Measurements from ENCODE around the gene CCL13. TPM values are rescaled to one million over a fixed set of nuclear protein-coding genes. Genes with fewer than 3 reads are reported as not detected.
A peak's percentile ranks its signal among the peaks of the same experiment; 100 is the strongest.

CCL13 gene
- total RNA-seq, 1 donor from 2014 or later = not detected

- no peak for DNase-seq (ENCODE audit: low read depth in 2 of 2)
These were observed 28.7 kb downstream of the CCL13 start for GRCh38 chr17:34384822-34385605.

- DNase-seq (ENCODE audit: low read depth in 2 of 2) = no peak
These were observed 30.0 kb downstream of the CCL13 start for GRCh38 chr17:34386343-34386696.

GRCh38 chr17:34386697-34387550, 30.6 kb downstream of the CCL13 start:
- DNase-seq (ENCODE audit: low read depth in 2 of 2) = peak; percentile 26 to 46

GRCh38 chr17:34387566-34387965, 31.3 kb downstream of the CCL13 start:
- DNase-seq (ENCODE audit: low read depth in 2 of 2) = no peak

GRCh38 chr17:34389126-34389750, 33.0 kb downstream of the CCL13 start:
- DNase-seq (ENCODE audit: low read depth in 2 of 2) = no peak

- no peak for DNase-seq (ENCODE audit: low read depth in 2 of 2)
These were observed 34.4 kb downstream of the CCL13 start for GRCh38 chr17:34390649-34391048.

- no peak for DNase-seq (ENCODE audit: low read depth in 2 of 2)
These were observed 35.0 kb downstream of the CCL13 start for GRCh38 chr17:34391241-34391640.

GRCh38 chr17:34393401-34393800, 37.1 kb downstream of the CCL13 start:
- DNase-seq (ENCODE audit: low read depth in 2 of 2) = no peak

- DNase-seq (ENCODE audit: low read depth in 2 of 2) = no peak
These were observed 41.0 kb downstream of the CCL13 start for GRCh38 chr17:34397265-34397664.

GRCh38 chr17:34398990-34399389, 42.7 kb downstream of the CCL13 start:
- DNase-seq (ENCODE audit: low read depth in 2 of 2) = peak in 1 of 2 donors; percentile 22

- DNase-seq (ENCODE audit: low read depth in 2 of 2) = no peak
These were observed 43.4 kb downstream of the CCL13 start for GRCh38 chr17:34399725-34400124.

GRCh38 chr17:34400301-34400931, 44.1 kb downstream of the CCL13 start:
- no peak for DNase-seq (ENCODE audit: low read depth in 2 of 2)

GRCh38 chr17:34401165-34401564, 44.9 kb downstream of the CCL13 start:
- no peak for DNase-seq (ENCODE audit: low read depth in 2 of 2)

- no peak for DNase-seq (ENCODE audit: low read depth in 2 of 2)
These were observed 46.7 kb downstream of the CCL13 start for GRCh38 chr17:34403006-34403405.

GRCh38 chr17:34406226-34406625, 49.9 kb downstream of the CCL13 start:
- peak in 1 of 2 donors; percentile 51 for DNase-seq (ENCODE audit: low read depth in 2 of 2)

Other genes starting within 250 kb of the CCL13 start
- gene CCL2, start 101.2 kb upstream of the CCL13 start, total RNA-seq = 75.8 and 137 TPM in 2 replicates
- not detected in 2 replicates for gene CCL7, start 86.3 kb upstream of the CCL13 start, total RNA-seq
- gene CCL11, start 70.7 kb upstream of the CCL13 start, total RNA-seq = not detected in 2 replicates
- not detected in 2 replicates for gene CCL8, start 37.0 kb upstream of the CCL13 start, total RNA-seq
- gene CCL1, start 6.8 kb downstream of the CCL13 start, total RNA-seq = not detected in 2 replicates
- gene TMEM132E, start 223.1 kb downstream of the CCL13 start, total RNA-seq = not detected in 2 replicates

Data from lung microvascular endothelial cell (primary cell).